ENCODE results near the gene APBB2.

- no peak for TF ChIP-seq YY1 (IDR thresholded peaks at IDR 0.05; ENCODE audit: insufficient read depth, insufficient read length)
- TF ChIP-seq ZNF274 (IDR thresholded peaks at IDR 0.05; ENCODE audit: low read depth, low read length), result no peak
- no peak for TF ChIP-seq SUZ12 (IDR thresholded peaks at IDR 0.05; ENCODE audit: extremely low read depth, insufficient read depth, insufficient read length)
These were observed 290.8 kb downstream of the APBB2 start for GRCh38 chr4:40923316-40924095.
